Measurements from ENCODE around the gene JARID2.

DNA sequence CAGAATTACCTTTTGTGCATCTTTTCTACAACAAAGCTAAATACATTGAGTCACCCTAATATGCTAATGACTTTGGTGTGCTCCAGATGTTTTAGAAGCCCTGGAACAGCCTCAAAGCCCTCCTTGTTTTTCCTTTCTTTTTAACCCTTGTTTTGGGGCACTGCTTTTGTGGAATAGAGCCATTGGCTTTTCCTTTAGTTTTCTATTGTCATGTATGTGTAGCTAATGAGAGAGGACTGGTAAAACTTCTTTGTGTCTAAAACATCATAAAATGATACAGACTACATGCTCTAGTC lies 158.8 kb downstream of the JARID2 start:
- no peak for TF ChIP-seq POLR2AphosphoS5 (IDR thresholded peaks at IDR 0.05; ENCODE audit: low read depth, low read length)
- TF ChIP-seq, protein P1, sequence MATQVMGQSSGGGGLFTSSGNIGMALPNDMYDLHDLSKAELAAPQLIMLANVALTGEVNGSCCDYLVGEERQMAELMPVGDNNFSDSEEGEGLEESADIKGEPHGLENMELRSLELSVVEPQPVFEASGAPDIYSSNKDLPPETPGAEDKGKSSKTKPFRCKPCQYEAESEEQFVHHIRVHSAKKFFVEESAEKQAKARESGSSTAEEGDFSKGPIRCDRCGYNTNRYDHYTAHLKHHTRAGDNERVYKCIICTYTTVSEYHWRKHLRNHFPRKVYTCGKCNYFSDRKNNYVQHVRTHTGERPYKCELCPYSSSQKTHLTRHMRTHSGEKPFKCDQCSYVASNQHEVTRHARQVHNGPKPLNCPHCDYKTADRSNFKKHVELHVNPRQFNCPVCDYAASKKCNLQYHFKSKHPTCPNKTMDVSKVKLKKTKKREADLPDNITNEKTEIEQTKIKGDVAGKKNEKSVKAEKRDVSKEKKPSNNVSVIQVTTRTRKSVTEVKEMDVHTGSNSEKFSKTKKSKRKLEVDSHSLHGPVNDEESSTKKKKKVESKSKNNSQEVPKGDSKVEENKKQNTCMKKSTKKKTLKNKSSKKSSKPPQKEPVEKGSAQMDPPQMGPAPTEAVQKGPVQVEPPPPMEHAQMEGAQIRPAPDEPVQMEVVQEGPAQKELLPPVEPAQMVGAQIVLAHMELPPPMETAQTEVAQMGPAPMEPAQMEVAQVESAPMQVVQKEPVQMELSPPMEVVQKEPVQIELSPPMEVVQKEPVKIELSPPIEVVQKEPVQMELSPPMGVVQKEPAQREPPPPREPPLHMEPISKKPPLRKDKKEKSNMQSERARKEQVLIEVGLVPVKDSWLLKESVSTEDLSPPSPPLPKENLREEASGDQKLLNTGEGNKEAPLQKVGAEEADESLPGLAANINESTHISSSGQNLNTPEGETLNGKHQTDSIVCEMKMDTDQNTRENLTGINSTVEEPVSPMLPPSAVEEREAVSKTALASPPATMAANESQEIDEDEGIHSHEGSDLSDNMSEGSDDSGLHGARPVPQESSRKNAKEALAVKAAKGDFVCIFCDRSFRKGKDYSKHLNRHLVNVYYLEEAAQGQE (IDR thresholded peaks at IDR 0.05; ENCODE audit: insufficient read depth in 1 of 2, low read depth in 2 of 2, low read length in 2 of 2): no peak
- TF ChIP-seq TAF1 (IDR thresholded peaks at IDR 0.05; ENCODE audit: borderline replicate concordance, insufficient read depth, low read length): no peak
- no peak for TF ChIP-seq SIN3A (IDR thresholded peaks at IDR 0.05; ENCODE audit: borderline replicate concordance, insufficient read depth, low read length)
- no peak for TF ChIP-seq FOXP2 (optimal IDR thresholded peaks at IDR 0.05; ENCODE audit: borderline replicate concordance, extremely low read depth, extremely low read length, insufficient read depth)
